Measurements from ENCODE around the gene OR2V1.
"Not testable (repeated sequence)": the region's sequence is repeated elsewhere in the genome, so short reads cannot be mapped to it uniquely, and the experiment has no call there.

OR2V1 gene

DNA sequence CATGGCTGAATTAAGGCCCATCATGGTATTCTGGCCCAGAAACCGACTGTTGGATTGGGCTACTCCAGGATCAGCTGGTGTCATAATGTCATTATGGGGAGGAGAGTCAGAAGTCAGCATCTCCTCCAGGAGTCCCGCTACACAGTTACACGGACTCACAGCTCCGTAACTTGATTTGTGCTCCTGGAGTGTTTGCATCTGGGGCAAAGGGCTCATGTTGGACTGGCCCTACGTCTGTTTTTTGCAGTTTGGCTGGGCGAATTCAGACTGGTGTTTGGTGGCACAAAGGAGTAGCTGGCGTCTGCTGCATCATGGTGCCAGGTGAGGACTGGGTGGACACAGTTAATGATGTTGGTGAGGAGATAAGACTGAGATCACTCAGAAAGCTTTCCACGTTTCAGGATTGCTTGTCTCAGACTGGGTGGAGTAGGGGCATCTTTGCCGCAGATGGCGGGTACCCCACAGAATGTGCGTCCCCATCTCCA is 31.3 kb downstream of the OR2V1 start:
- H3K9me3 Mint-ChIP-seq = no peaks in the 10 kb centered on the region
- ATAC-seq (replicated peaks) = no peak
- DNase-seq = no peak
- H3K36me3 Mint-ChIP-seq (ENCODE audit: insufficient read depth) = peaks cover 8% of the 10 kb centered on the region
- H3K4me1 Mint-ChIP-seq (ENCODE audit: low read depth in 2 of 2) = peaks cover 4 to 14% of the 10 kb centered on the region in 2 donors
- H3K27ac Mint-ChIP-seq = no peak overlapping the region
- peak overlapping the region in 1 of 2 donors; percentile 10 for H3K4me3 Mint-ChIP-seq
- peaks cover 26 to 43% of the 10 kb centered on the region in 2 donors for H3K27me3 Mint-ChIP-seq

GRCh38 chr5:181098762-181099601 is 32.0 kb downstream of the OR2V1 start:
- H3K4me1 Mint-ChIP-seq (ENCODE audit: low read depth in 2 of 2) = peaks cover under 1 to 7% of the 10 kb centered on the region in 2 donors
- H3K36me3 Mint-ChIP-seq (ENCODE audit: insufficient read depth) = peaks cover 8% of the 10 kb centered on the region
- H3K4me3 Mint-ChIP-seq = peak overlapping the region in 1 of 2 donors; percentile 10
- H3K9me3 Mint-ChIP-seq = no peaks in the 10 kb centered on the region
- no peak overlapping the region for H3K27ac Mint-ChIP-seq
- DNase-seq (no peak), ATAC-seq (replicated peaks) (no peak)
- H3K27me3 Mint-ChIP-seq = peaks cover 22 to 40% of the 10 kb centered on the region in 2 donors

GRCh38 chr5:181097759-181098491 is 33.0 kb downstream of the OR2V1 start:
- not testable (repeated sequence) for ATAC-seq (replicated peaks); H3K4me1 Mint-ChIP-seq (ENCODE audit: low read depth in 2 of 2); DNase-seq

GRCh38 chr5:181097383-181097753 is 33.6 kb downstream of the OR2V1 start:
- not testable (repeated sequence) for DNase-seq; H3K27ac Mint-ChIP-seq; H3K4me1 Mint-ChIP-seq (ENCODE audit: low read depth in 2 of 2); H3K4me3 Mint-ChIP-seq; H3K9me3 Mint-ChIP-seq; H3K36me3 Mint-ChIP-seq (ENCODE audit: insufficient read depth); ATAC-seq (replicated peaks)
- H3K27me3 Mint-ChIP-seq = peaks cover 32 to 50% of the 10 kb centered on the region in 2 donors

More at GRCh38 chr5:181097759-181098491, 33.0 kb downstream of the OR2V1 start:
- not testable (repeated sequence) for H3K4me3 Mint-ChIP-seq; H3K9me3 Mint-ChIP-seq; H3K36me3 Mint-ChIP-seq (ENCODE audit: insufficient read depth); H3K27ac Mint-ChIP-seq
- H3K27me3 Mint-ChIP-seq = peaks cover 27 to 45% of the 10 kb centered on the region in 2 donors

- DNase-seq; H3K36me3 Mint-ChIP-seq (ENCODE audit: insufficient read depth); ATAC-seq (replicated peaks); H3K27ac Mint-ChIP-seq; H3K4me3 Mint-ChIP-seq; H3K4me1 Mint-ChIP-seq (ENCODE audit: low read depth in 2 of 2); H3K9me3 Mint-ChIP-seq: not testable (repeated sequence)
- H3K27me3 Mint-ChIP-seq = peaks cover 35 to 56% of the 10 kb centered on the region in 2 donors
These were observed 34.1 kb downstream of the OR2V1 start for GRCh38 chr5:181096721-181097382.

- H3K36me3 Mint-ChIP-seq (ENCODE audit: insufficient read depth); H3K4me1 Mint-ChIP-seq (ENCODE audit: low read depth in 2 of 2); H3K27ac Mint-ChIP-seq; H3K9me3 Mint-ChIP-seq; ATAC-seq (replicated peaks); H3K4me3 Mint-ChIP-seq; DNase-seq: not testable (repeated sequence)
- H3K27me3 Mint-ChIP-seq = peaks cover 32 to 52% of the 10 kb centered on the region in 2 donors
These were observed 35.8 kb downstream of the OR2V1 start for GRCh38 chr5:181095162-181095561.

DNA sequence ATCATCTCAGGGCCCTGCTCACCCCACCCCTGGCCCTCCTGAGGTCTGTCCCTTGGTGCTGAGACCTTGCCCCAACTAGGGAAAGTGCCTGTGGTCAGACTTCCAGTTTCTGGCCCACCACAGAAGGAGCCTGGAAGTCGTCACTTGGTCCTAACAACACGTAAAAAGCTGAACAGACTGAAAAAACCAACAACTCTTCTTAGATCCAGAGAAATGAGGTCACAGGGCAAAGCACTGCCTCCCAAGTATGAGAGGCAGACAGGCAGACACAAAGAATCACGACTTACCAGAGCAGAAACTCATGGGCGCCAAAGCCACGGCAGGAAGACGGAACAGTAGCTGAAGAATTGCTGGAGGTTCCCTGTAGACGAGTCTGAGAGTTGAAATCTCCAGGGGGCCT is 38.5 kb downstream of the OR2V1 start:
- Mint-ChIP-seq H3K27ac (no peak overlapping the region), H3K36me3 (ENCODE audit: insufficient read depth) (no peaks in the 10 kb centered on the region), H3K4me3 (no peak overlapping the region), H3K27me3 (peaks cover 22 to 38% of the 10 kb centered on the region in 2 donors), H3K9me3 (no peaks in the 10 kb centered on the region), H3K4me1 (ENCODE audit: low read depth in 2 of 2) (peaks cover 0 to 1% of the 10 kb centered on the region in 2 donors)
- DNase-seq (no peak), ATAC-seq (replicated peaks) (no peak)

DNA sequence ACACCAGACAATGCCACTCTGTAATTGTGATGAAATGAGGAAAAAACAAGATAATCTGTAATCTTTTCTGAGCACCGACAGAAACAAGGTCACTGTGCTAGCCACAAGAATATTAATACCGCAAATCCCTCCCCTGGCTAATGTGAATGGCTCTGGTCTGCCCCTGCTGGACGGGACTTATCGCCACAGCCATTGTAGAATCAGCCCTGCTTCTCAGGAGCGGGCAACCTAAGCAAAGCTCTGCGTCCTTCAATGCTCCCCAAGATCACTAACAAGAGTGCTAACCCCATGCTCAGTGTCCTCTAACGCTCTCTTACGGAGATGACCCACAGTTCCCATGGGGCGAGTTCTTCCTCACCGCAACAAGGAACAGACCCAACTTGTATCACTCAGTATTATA is 42.7 kb downstream of the OR2V1 start:
- Mint-ChIP-seq H3K9me3 (no peaks in the 10 kb centered on the region), H3K4me3 (no peak overlapping the region), H3K27ac (no peak overlapping the region), H3K4me1 (ENCODE audit: low read depth in 2 of 2) (peaks cover 0 to 3% of the 10 kb centered on the region in 2 donors), H3K27me3 (peaks cover 27 to 58% of the 10 kb centered on the region in 2 donors), H3K36me3 (ENCODE audit: insufficient read depth) (no peaks in the 10 kb centered on the region)
- no peak for DNase-seq
- no peak for ATAC-seq (replicated peaks)

DNA sequence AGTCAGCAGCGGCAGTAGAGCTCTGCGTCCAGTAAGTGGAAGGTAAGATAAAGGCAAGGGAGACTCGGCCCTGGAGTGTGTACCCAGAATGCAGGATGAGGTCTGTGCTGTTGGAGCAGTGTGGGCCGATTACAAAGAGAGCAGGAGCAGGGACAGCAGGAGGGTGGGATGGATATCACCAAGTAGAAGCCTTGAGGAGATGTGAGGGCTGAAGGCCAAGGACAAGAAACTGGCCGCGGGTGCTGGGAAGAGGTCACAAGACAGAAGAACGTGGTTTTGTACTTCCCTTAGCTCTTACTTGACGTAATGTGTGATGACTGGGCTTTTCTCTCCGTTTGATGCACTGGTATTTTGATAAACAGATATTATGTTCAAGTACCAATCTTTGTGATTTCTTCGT is 43.7 kb downstream of the OR2V1 start:
- Mint-ChIP-seq H3K4me1 (ENCODE audit: low read depth in 2 of 2) (peaks cover 0 to 3% of the 10 kb centered on the region in 2 donors), H3K9me3 (no peaks in the 10 kb centered on the region), H3K27ac (no peak overlapping the region), H3K4me3 (no peak overlapping the region), H3K27me3 (peaks cover 26 to 58% of the 10 kb centered on the region in 2 donors), H3K36me3 (ENCODE audit: insufficient read depth) (no peaks in the 10 kb centered on the region)
- DNase-seq = no peak
- ATAC-seq (replicated peaks) = no peak

DNA sequence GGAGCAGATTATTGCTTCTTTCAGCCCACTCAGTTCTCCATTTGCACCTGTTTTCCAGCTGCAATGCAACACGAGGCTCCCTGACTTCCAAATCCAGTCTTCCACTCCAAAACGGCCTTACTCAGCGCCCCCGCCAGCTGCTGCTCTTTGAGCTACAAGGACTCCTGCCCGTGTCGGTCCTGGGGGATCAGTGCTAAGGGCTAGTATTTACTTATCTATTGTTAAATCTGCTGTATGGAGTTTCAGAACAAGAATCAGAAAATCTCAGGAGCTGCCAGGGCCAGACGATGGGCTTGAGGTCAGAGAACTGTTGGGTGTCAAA is 44.1 kb downstream of the OR2V1 start:
- Mint-ChIP-seq H3K36me3 (ENCODE audit: insufficient read depth) (no peaks in the 10 kb centered on the region), H3K27ac (no peak overlapping the region), H3K9me3 (no peaks in the 10 kb centered on the region), H3K4me3 (no peak overlapping the region), H3K27me3 (peaks cover 28 to 58% of the 10 kb centered on the region in 2 donors), H3K4me1 (ENCODE audit: low read depth in 2 of 2) (peaks cover 0 to 3% of the 10 kb centered on the region in 2 donors)
- DNase-seq (no peak), ATAC-seq (replicated peaks) (no peak)

DNA sequence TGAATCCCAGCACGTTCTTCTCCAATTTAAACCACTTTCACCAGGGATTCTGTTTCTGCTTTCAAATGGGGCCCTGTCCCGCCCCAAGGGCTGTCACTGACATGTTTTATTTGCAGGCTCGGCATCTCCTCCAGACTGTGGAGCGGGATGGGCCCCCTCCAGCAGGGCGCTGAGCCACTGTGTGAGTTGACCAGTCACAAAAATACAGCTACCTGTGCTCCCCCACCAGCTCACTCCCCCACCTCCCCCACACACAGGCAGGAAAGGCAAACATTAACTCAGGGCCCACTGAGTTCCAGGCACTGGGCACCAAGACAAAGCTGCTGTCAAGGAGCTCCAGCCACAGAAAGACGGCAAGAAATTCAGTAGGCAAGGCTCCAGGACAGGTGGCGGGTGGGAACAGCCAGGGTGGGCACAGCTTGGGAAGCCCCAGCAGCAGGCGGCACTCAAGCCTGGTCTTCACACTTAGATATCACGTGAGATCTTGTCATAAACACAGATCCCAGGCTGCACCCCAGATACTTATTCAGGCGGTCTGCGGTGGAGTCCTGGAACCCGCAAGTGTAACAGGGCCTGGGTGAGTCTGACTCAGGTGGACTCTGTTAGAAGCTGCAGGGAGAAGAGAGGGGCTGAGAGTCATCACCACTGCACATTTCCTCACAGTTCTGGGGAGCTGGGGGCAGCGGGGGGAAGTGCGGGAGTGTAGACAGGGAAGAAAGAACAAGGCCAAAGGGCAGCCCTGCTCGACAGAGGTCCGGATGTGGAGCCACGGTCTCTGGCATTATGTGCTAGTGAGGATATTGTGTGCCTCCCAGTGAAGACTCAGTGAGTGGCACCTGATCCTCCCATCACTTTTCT is 44.7 kb downstream of the OR2V1 start:
- ATAC-seq (replicated peaks) (no peak), DNase-seq (no peak)
- H3K9me3 Mint-ChIP-seq = no peaks in the 10 kb centered on the region
- peaks cover 28 to 63% of the 10 kb centered on the region in 2 donors for H3K27me3 Mint-ChIP-seq
- H3K4me1 Mint-ChIP-seq (ENCODE audit: low read depth in 2 of 2) = peaks cover 0 to 3% of the 10 kb centered on the region in 2 donors
- no peak overlapping the region for H3K27ac Mint-ChIP-seq
- no peaks in the 10 kb centered on the region for H3K36me3 Mint-ChIP-seq (ENCODE audit: insufficient read depth)
- H3K4me3 Mint-ChIP-seq = no peak overlapping the region

DNA sequence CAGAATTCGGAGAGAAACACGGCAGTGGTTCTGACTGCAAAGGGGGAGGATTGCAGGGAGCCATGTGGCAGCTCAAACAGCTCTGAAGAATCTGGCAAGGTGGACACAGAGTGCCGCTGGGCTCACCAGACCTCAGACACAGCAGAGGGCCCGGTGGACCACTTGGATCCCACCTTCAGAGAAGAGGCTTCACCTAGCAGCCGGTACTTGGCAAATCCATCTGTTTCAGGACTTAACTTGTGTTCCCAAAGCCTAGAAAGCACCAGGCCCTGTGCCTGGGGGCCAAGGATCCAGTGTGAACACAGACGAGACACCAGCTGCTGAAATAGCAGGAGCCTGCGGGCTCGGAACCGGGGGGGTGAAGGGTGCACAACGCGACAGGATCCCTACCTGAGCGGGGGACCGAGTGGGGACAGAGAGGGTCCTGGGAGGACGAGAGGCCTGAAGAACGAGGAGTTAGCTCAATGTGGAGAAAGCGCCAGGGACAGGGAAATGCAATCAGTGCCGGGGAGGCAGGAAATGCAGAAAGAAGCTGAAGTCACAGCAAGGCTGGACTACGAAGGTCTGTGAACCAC is 46.3 kb downstream of the OR2V1 start:
- Mint-ChIP-seq H3K4me3 (no peak overlapping the region), H3K36me3 (ENCODE audit: insufficient read depth) (no peaks in the 10 kb centered on the region), H3K27ac (no peak overlapping the region), H3K4me1 (ENCODE audit: low read depth in 2 of 2) (peaks cover 0 to 3% of the 10 kb centered on the region in 2 donors), H3K27me3 (peaks cover 28 to 74% of the 10 kb centered on the region in 2 donors), H3K9me3 (no peaks in the 10 kb centered on the region)
- DNase-seq (no peak), ATAC-seq (replicated peaks) (no peak)
